Endodermal cell (in vitro differentiated cells): ENCODE data around the gene FRY. TPM values are rescaled to one million over a fixed set of nuclear protein-coding genes. Genes with fewer than 3 reads are reported as not detected.

ENCODE experiments used
- DNase-seq: peaks from one replicate; pipeline ENCODE4 v3.0.0-alpha.2; 2017
- H3K27ac ChIP-seq: 2 replicates; pipeline ENCODE4 v1.5.1; 2013; ENCODE audit warnings: mild to moderate bottlenecking, low read depth, low read length, moderate library complexity
- H3K27me3 ChIP-seq: 2 replicates; pipeline ENCODE4 v1.6.1; 2013; ENCODE audit warnings: mild to moderate bottlenecking, low read length, moderate library complexity; ENCODE audit not compliant: insufficient read depth, control insufficient read depth, poor library complexity, severe bottlenecking
- H3K36me3 ChIP-seq: 2 replicates; pipeline ENCODE4 v1.7.0; 2013; ENCODE audit warnings: mild to moderate bottlenecking, low read length, moderate library complexity; ENCODE audit not compliant: control insufficient read depth, insufficient read depth
- H3K4me1 ChIP-seq: one replicate; pipeline ENCODE4 v1.7.0; 2013; ENCODE audit warnings: low read length; ENCODE audit not compliant: control insufficient read depth, insufficient read depth
- H3K4me3 ChIP-seq: 2 replicates; pipeline ENCODE4 v1.5.1; 2013; ENCODE audit warnings: mild to moderate bottlenecking, low read length, moderate library complexity
- H3K9ac ChIP-seq: 2 replicates; pipeline ENCODE4 v1.6.1; 2013; ENCODE audit warnings: mild to moderate bottlenecking, low read length, moderate library complexity; ENCODE audit not compliant: poor library complexity, severe bottlenecking; ENCODE audit errors: extremely low read depth
- H3K9me3 ChIP-seq: 2 replicates; pipeline ENCODE4 v1.6.1; 2013; ENCODE audit warnings: mild to moderate bottlenecking, low read length, moderate library complexity; ENCODE audit not compliant: control insufficient read depth
- H3K27ac Mint-ChIP-seq: 2 replicates; pipeline ENCODE4 v1.8.0; 2020; ENCODE audit warnings: mixed read lengths
- H3K27me3 Mint-ChIP-seq: 2 replicates; pipeline ENCODE4 v1.8.0; 2021; ENCODE audit warnings: mild to moderate bottlenecking, mixed read lengths; ENCODE audit not compliant: insufficient read depth
- H3K36me3 Mint-ChIP-seq: 2 replicates; pipeline ENCODE4 v1.8.0; 2020; ENCODE audit warnings: low read depth, mixed read lengths
- H3K4me1 Mint-ChIP-seq: 2 replicates; pipeline ENCODE4 v1.8.0; 2020; ENCODE audit warnings: mixed read lengths
- H3K4me3 Mint-ChIP-seq: 2 replicates; pipeline ENCODE4 v1.8.0; 2020; ENCODE audit warnings: mild to moderate bottlenecking, moderate library complexity, mixed read lengths
- H3K9me3 Mint-ChIP-seq: 2 replicates; pipeline ENCODE4 v1.8.0; 2020; ENCODE audit warnings: mild to moderate bottlenecking, mixed read lengths
- WGBS, 2 experiments: methylation state at CpG; one replicate each; pipeline versions ENCODE4 v1.1.5 to v1.1.7; 2013; ENCODE audit warnings: missing lambda C conversion rate in 2 of 2, mixed read lengths in 1 of 2; ENCODE audit not compliant: insufficient coverage in 1 of 2, insufficient read length in 1 of 2; 5-methylcytosine and 5-hydroxymethylcytosine counted together
- total RNA-seq, 2 donors: library from RNA; stranded (reverse); fragmentation: NEBNext Ultra II Directional in 1 of 2; extraction: Animal tissue kit (Norgen Biotek cat#: 25700) in 1 of 2; gene quantifications; 2 replicates in 1 of 2; 3 replicates in 1 of 2; pipeline ENCODE4 v1.2.1, GENCODE V29; 2021
- TF ChIP-seq, protein P1 (sequence below): fragments of 200-600 bp; sonication (generic); conservative IDR thresholded peaks from 2 replicates; pipeline ENCODE4 v1.5.0; 2021; ENCODE audit warnings: antibody characterized with exemption, mild to moderate bottlenecking

FRY gene
- total RNA-seq, 2 donors from 2014 or later, result 20.1 to 30.8 TPM

DNA sequence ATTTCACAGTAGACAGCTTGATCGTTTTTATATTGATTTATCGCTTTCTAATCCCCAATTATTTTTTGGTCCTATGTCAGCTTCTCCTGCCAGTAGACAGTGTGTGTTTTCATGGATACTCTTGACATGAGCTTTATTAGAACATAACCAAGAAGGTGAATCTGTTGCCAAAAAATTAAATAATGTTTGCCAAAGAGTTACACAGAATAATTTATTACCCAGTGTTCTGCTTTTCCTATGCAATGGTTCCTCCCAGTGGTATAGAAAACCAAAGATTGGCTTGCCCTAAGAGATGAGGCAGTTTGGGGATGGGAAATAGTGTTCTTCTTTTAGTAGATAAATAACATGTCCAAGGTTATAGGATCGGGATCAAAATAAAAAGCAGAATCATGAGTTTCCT is 8.5 kb upstream of the FRY start:
- H3K27ac Mint-ChIP-seq, result no peak overlapping the region
- peaks cover 15% of the 10 kb centered on the region for H3K4me1 ChIP-seq
- no peaks in the 10 kb centered on the region for H3K36me3 Mint-ChIP-seq
- no peak for DNase-seq
- H3K27me3 ChIP-seq, result no peaks in the 10 kb centered on the region
- no peaks in the 10 kb centered on the region for H3K9me3 Mint-ChIP-seq
- no peaks in the 10 kb centered on the region for H3K9me3 ChIP-seq
- peaks cover 19% of the 10 kb centered on the region for H3K4me1 Mint-ChIP-seq
- no peak overlapping the region for H3K4me3 Mint-ChIP-seq
- H3K27ac ChIP-seq, result no peak overlapping the region
- H3K36me3 ChIP-seq, result no peaks in the 10 kb centered on the region
- H3K4me3 ChIP-seq, result no peak overlapping the region
- no peak overlapping the region for H3K9ac ChIP-seq
- no peaks in the 10 kb centered on the region for H3K27me3 Mint-ChIP-seq
- TF ChIP-seq, protein P1, sequence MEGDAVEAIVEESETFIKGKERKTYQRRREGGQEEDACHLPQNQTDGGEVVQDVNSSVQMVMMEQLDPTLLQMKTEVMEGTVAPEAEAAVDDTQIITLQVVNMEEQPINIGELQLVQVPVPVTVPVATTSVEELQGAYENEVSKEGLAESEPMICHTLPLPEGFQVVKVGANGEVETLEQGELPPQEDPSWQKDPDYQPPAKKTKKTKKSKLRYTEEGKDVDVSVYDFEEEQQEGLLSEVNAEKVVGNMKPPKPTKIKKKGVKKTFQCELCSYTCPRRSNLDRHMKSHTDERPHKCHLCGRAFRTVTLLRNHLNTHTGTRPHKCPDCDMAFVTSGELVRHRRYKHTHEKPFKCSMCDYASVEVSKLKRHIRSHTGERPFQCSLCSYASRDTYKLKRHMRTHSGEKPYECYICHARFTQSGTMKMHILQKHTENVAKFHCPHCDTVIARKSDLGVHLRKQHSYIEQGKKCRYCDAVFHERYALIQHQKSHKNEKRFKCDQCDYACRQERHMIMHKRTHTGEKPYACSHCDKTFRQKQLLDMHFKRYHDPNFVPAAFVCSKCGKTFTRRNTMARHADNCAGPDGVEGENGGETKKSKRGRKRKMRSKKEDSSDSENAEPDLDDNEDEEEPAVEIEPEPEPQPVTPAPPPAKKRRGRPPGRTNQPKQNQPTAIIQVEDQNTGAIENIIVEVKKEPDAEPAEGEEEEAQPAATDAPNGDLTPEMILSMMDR, result no peak
- 80 to 90% methylated on average over 2 to 3 of the region's 3 CpGs for WGBS, 2 experiments

DNA sequence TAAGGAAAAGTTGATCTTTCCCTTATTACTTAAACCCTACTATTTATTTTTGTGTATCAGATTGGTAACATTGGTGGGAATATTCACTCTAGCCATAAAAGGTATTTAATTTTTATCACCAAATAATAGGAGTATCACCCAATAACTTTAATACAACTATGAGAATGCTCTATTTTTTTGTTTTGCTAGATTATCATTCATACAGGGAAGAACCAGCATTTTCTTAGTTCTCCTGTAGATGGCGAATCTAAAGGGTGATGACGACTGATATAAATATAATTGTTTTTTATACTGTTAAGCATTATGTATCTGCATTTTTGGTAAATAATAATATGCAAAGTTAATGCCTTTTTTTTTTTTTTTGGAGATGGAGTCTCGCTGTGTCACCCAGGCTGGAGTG is 7.9 kb upstream of the FRY start:
- TF ChIP-seq, protein P1, result peak; percentile 50
- 92% methylated on average over 1 of the region's 3 CpGs; no CpG with 5 or more reads in 1 of the 2 experiments for WGBS, 2 experiments
- H3K4me1 Mint-ChIP-seq, result peaks cover 22% of the 10 kb centered on the region
- Histone ChIP-seq H3K9me3 (no peaks in the 10 kb centered on the region), H3K36me3 (no peaks in the 10 kb centered on the region), H3K4me1 (peaks cover 11% of the 10 kb centered on the region), H3K9ac (no peak overlapping the region), H3K27ac (no peak overlapping the region), H3K27me3 (no peaks in the 10 kb centered on the region), H3K4me3 (no peak overlapping the region)
- H3K27ac Mint-ChIP-seq, result no peak overlapping the region
- H3K36me3 Mint-ChIP-seq, result no peaks in the 10 kb centered on the region
- no peaks in the 10 kb centered on the region for H3K9me3 Mint-ChIP-seq
- no peak for DNase-seq
- H3K27me3 Mint-ChIP-seq, result no peaks in the 10 kb centered on the region
- H3K4me3 Mint-ChIP-seq, result no peak overlapping the region

DNA sequence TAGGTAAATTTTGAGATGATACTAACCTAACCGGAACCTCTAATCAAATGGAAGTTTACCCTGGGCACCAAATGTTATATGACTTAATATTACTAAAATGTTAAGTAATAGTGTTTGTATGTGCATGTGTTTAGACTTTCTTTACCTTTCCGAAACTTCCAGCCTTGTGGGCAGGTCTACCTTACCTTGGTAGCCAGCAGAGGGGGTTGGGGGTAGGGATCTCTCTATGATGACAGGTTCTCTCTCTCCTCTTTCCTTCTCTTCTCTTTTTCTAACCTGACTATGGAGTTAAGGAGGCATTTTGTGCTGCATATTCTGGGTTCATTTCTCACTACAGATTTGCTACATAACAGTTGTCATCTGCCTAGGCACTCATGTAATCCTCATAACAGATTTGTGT is 6.8 kb upstream of the FRY start:
- H3K4me3 Mint-ChIP-seq, result no peak overlapping the region
- H3K9ac ChIP-seq, result no peak overlapping the region
- no peak overlapping the region for H3K27ac ChIP-seq
- H3K36me3 ChIP-seq, result no peaks in the 10 kb centered on the region
- H3K27me3 ChIP-seq, result no peaks in the 10 kb centered on the region
- H3K4me1 ChIP-seq, result peaks cover 11% of the 10 kb centered on the region
- 100% methylated on average over 2 of the region's 2 CpGs; no CpG with 5 or more reads in 1 of the 2 experiments for WGBS, 2 experiments
- DNase-seq, result no peak
- no peaks in the 10 kb centered on the region for H3K9me3 Mint-ChIP-seq
- no peak overlapping the region for H3K27ac Mint-ChIP-seq
- H3K4me1 Mint-ChIP-seq, result peaks cover 19% of the 10 kb centered on the region
- no peaks in the 10 kb centered on the region for H3K27me3 Mint-ChIP-seq
- H3K4me3 ChIP-seq, result no peak overlapping the region
- no peaks in the 10 kb centered on the region for H3K9me3 ChIP-seq
- TF ChIP-seq, protein P1, result peak; percentile 60
- H3K36me3 Mint-ChIP-seq, result no peaks in the 10 kb centered on the region
